Heart right ventricle (tissue), 16 donors: ENCODE results near the gene DEDD2. TPM values are rescaled to one million over a fixed set of nuclear protein-coding genes. Genes with fewer than 3 reads are reported as not detected.

Source experiments
- ATAC-seq, 8 donors: fragments of 200-7000 bp; cut with Tn5 transposase; one replicate each; pipeline ENCODE4 v1.9.1; 2020; ENCODE audit warnings: mild to moderate bottlenecking in 8 of 8, moderate library complexity in 8 of 8, moderate number of reproducible peaks in 1 of 8
- DNase-seq, 2 donors: peaks; one replicate each; pipeline ENCODE4 v3.0.0-alpha.2; 2020
- H3K27ac ChIP-seq, 10 donors: fragments of 200-600 bp; sonication (generic) in 2 of 10; one replicate each; pipeline versions ENCODE4 v1.5.0 to v1.8.0; 2020 to 2022; ENCODE audit warnings: mild to moderate bottlenecking in 3 of 10
- H3K27me3 ChIP-seq, 7 donors: fragments of 200-600 bp; one replicate each; pipeline ENCODE4 v1.8.0; 2021 to 2022; ENCODE audit warnings: mild to moderate bottlenecking in 2 of 7
- H3K36me3 ChIP-seq, 9 donors: fragments of 200-600 bp; sonication (generic) in 1 of 9; one replicate each; pipeline versions ENCODE4 v1.5.0 to v1.8.0; 2020 to 2022; ENCODE audit warnings: mild to moderate bottlenecking in 2 of 9
- H3K4me1 ChIP-seq, 9 donors: fragments of 200-600 bp; sonication (generic) in 1 of 9; one replicate each; pipeline versions ENCODE4 v1.5.0 to v1.8.0; 2020 to 2022; ENCODE audit warnings: mild to moderate bottlenecking in 4 of 9
- H3K4me3 ChIP-seq, 10 donors: fragments of 200-600 bp; sonication (generic) in 2 of 10; one replicate each; pipeline versions ENCODE4 v1.5.0 to v1.8.0; 2020 to 2022; ENCODE audit warnings: mild to moderate bottlenecking in 7 of 10, moderate library complexity in 2 of 10
- H3K9me3 ChIP-seq, 11 donors: fragments of 200-600 bp in 10 of 11; sonication (generic) in 2 of 11; one replicate each; pipeline versions ENCODE4 v1.5.0 to v1.8.0; 2013 to 2022; ENCODE audit warnings: mild to moderate bottlenecking in 2 of 11, control low read depth in 1 of 11, moderate library complexity in 1 of 11
- WGBS, 2 donors: extraction: QIAGEN DNeasy Blood & Tissue Kit; methylation state at CpG; one replicate each; pipeline ENCODE4 v1.1.7; 2013; ENCODE audit warnings: inconsistent platforms in 1 of 2; 5-methylcytosine and 5-hydroxymethylcytosine counted together
- intact Hi-C, 10 donors: fragments of 100-400 bp; cut with DNase I; formaldehyde crosslinking; loops; one replicate each; pipeline versions ENCODE4 v1.11.1 to v1.14.2; 2022
- polyA plus RNA-seq, 2 donors: library from polyadenylated mRNA; stranded (reverse); fragments of 200-250 nt; gene quantifications; one replicate each; pipeline ENCODE4 v1.2.3, GENCODE V29; 2013
- total RNA-seq, 10 donors: library from RNA; stranded (reverse); fragmentation: NEBNext Ultra II Directional in 3 of 10; extraction: Animal tissue kit (Norgen Biotek cat#: 25700) in 3 of 10; gene quantifications; one replicate each; pipeline versions ENCODE4 v1.2.1 to v1.2.4, GENCODE V29; 2021 to 2023
- TF ChIP-seq, protein P1 (sequence below), 9 donors: fragments of 200-600 bp; sonication (generic) in 2 of 9; IDR thresholded peaks; one replicate each; pipeline versions ENCODE4 v1.5.0 to v1.8.0; 2021 to 2022; ENCODE audit warnings: antibody characterized with exemption in 9 of 9, mild to moderate bottlenecking in 5 of 9, moderate library complexity in 1 of 9
- donor health status: Arrhythmogenic right ventricular cardiomyopathy.
- donor health status: ischemic (EF 13 %, LVEDD 7.1; RV severe dilation, severe dysfunction).
- donor health status: healthy with polysubstance abuse.
- donor health status: DM: no; HTN: yes; CAD: no.
- donor health status: DM: no; HTN: no; CAD: no.
- donor health status: ischemic (EF 25% LVEDD 6.9; RV normal size, moderate dysfunction).
- donor health status: ischemic (EF 25% LVEDD 5.7; RV mildly dilated, moderate dysfunction).
- donor health status: healthy.
- donor health status: DM: yes; HTN: yes; CAD: no.
- donor health status: Ischemic cardiomyopathy.
- donor health status: ischemic (EF 35%, LVEDD 5.7; RV mildly dilated, moderate dysfunction).
- donor health status: nonischemic (EF 11% LVEDD 7.7; RV severe dilation, severe dysfunction).
- donor health status: DM: yes; HTN: yes; CAD: no.
- donor health status: PGD.
- donor health status: ischemic (EF 29% LVEDD 5.4; RV normal size, mild dysfunction).
- donor health status: nonischemic (EF 23%, LVEDD 6.1; RV moderate dilation, normal function).

Gene DEDD2
- total and polyA plus RNA-seq, 12 donors, result 9.8 to 20.5 (median 12.6) TPM

- peak overlapping the region in 1 of 10 donors; percentile 33 for H3K27ac ChIP-seq
- ATAC-seq, result peak in 1 of 8 donors; percentile 25
- H3K36me3 ChIP-seq, result peaks cover 0 to 38% (median 10%) of the 10 kb centered on the region in 9 donors
- peaks cover 0 to 9% (median 3%) of the 10 kb centered on the region in 11 donors for H3K9me3 ChIP-seq
- DNase-seq, result no peak
- 89 to 91% methylated on average over 47 of the region's 47 CpGs for WGBS, 2 donors
- H3K4me1 ChIP-seq, result peaks cover 0 to 61% (median 13%) of the 10 kb centered on the region in 9 donors
- intact Hi-C loops, result no loop called here
- no peak overlapping the region for H3K4me3 ChIP-seq
- H3K27me3 ChIP-seq, result no peaks in the 10 kb centered on the region
- TF ChIP-seq, protein P1, sequence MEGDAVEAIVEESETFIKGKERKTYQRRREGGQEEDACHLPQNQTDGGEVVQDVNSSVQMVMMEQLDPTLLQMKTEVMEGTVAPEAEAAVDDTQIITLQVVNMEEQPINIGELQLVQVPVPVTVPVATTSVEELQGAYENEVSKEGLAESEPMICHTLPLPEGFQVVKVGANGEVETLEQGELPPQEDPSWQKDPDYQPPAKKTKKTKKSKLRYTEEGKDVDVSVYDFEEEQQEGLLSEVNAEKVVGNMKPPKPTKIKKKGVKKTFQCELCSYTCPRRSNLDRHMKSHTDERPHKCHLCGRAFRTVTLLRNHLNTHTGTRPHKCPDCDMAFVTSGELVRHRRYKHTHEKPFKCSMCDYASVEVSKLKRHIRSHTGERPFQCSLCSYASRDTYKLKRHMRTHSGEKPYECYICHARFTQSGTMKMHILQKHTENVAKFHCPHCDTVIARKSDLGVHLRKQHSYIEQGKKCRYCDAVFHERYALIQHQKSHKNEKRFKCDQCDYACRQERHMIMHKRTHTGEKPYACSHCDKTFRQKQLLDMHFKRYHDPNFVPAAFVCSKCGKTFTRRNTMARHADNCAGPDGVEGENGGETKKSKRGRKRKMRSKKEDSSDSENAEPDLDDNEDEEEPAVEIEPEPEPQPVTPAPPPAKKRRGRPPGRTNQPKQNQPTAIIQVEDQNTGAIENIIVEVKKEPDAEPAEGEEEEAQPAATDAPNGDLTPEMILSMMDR (IDR thresholded peaks at IDR 0.05), result no peak
Observed at GRCh38 chr19:42196011-42197001, 21.2 kb downstream of the DEDD2 start.

DNA sequence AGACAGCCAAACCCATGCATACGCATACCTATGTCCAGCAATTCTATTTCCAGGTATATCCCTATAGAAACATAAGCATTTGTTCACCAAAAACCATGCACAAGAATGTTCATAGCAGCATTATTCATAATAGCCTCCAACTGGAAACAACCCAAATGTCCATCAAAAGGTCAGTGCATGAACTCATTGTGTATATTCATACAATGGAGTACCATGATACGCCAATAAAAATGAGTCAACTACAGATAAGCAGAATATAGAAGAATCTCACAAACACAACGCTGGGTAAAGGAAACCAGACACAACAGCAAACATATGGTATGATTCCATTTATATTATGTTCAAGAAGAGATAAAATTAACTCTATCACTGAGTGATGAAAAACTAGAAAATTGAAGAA, 23.8 kb downstream of the DEDD2 start:
- Histone ChIP-seq H3K36me3 (peaks cover 0 to 16% (median 3%) of the 10 kb centered on the region in 9 donors), H3K27ac (no peak overlapping the region), H3K27me3 (peaks cover 0 to 3% (median 0%) of the 10 kb centered on the region in 7 donors), H3K9me3 (peaks cover 0 to 9% (median 3%) of the 10 kb centered on the region in 11 donors), H3K4me3 (no peak overlapping the region), H3K4me1 (peaks cover 0 to 35% (median 0%) of the 10 kb centered on the region in 9 donors)
- DNase-seq (no peak), ATAC-seq (no peak)
- TF ChIP-seq, protein P1 (IDR thresholded peaks at IDR 0.05), result no peak
- whole genome bisulfite sequencing, 2 donors, result 68 to 76% methylated on average over 3 of the region's 3 CpGs
- intact Hi-C loops, result no loop called here

GRCh38 chr19:42193294-42193693, 24.2 kb downstream of the DEDD2 start:
- no peak overlapping the region for H3K4me3 ChIP-seq
- peaks cover 0 to 9% (median 3%) of the 10 kb centered on the region in 11 donors for H3K9me3 ChIP-seq
- no peak overlapping the region for H3K27ac ChIP-seq
- peaks cover 0 to 31% (median 0%) of the 10 kb centered on the region in 9 donors for H3K4me1 ChIP-seq
- peaks cover 0 to 3% (median 0%) of the 10 kb centered on the region in 7 donors for H3K27me3 ChIP-seq
- peaks cover 0 to 12% (median 0%) of the 10 kb centered on the region in 9 donors for H3K36me3 ChIP-seq
- ATAC-seq, result no peak
- intact Hi-C loops, result no loop called here
- no peak for DNase-seq
- WGBS, 2 donors, result 86 to 89% methylated on average over 1 of the region's 1 CpG
- TF ChIP-seq, protein P1 (IDR thresholded peaks at IDR 0.05), result no peak

GRCh38 chr19:42191855-42192254, 25.6 kb downstream of the DEDD2 start:
- Histone ChIP-seq H3K4me3 (no peak overlapping the region), H3K27me3 (peaks cover 0 to 3% (median 0%) of the 10 kb centered on the region in 7 donors), H3K9me3 (peaks cover 0 to 9% (median 3%) of the 10 kb centered on the region in 11 donors), H3K27ac (no peak overlapping the region), H3K4me1 (peaks cover 0 to 16% (median 0%) of the 10 kb centered on the region in 9 donors), H3K36me3 (peaks cover 0 to under 1% (median 0%) of the 10 kb centered on the region in 9 donors)
- DNase-seq (no peak), ATAC-seq (no peak)
- intact Hi-C loops, result no loop called here
- 69 to 71% methylated on average over 3 of the region's 3 CpGs for WGBS, 2 donors
- TF ChIP-seq, protein P1 (IDR thresholded peaks at IDR 0.05), result no peak
